GM21381 (cell line): ENCODE data around the gene ZC3H8.
"Not testable (repeated sequence)": the region's sequence is repeated elsewhere in the genome, so short reads cannot be mapped to it uniquely, and the experiment has no call there.

Experiments
- ATAC-seq: cut with Tn5 transposase; IDR thresholded peaks from one replicate; pipeline ENCODE4 v1.9.1; 2021; ENCODE audit warnings: mild to moderate bottlenecking, moderate library complexity; ENCODE audit not compliant: unreplicated experiment

The ZC3H8 gene

GRCh38 chr2:112259509-112260294 lies 4.9 kb upstream of the ZC3H8 start:
- ATAC-seq = peak; percentile 35

DNA sequence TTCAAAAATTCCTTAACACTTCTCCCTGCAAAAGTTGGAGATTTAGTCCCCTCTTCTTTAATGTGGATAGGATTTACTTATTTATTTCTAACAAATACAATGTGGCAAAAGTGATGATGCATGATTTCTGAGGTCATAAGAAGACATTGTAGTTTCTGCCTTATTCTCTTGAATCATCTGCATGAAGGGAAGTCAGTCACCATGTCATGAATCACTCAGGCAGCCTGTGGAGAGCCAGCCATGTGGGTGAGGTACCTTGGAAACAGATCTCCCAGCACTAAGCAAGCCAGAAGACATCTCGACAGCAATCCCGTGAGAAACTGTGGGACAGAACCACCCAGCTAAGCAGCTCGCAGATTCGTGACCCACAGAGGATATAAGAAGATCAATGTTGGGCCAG lies 2.7 kb upstream of the ZC3H8 start:
- ATAC-seq = no peak

GRCh38 chr2:112256654-112257053 lies 1.8 kb upstream of the ZC3H8 start:
- ATAC-seq = no peak

- ATAC-seq = no peak
Observed at GRCh38 chr2:112255875-112256274, 1.0 kb upstream of the ZC3H8 start.

DNA sequence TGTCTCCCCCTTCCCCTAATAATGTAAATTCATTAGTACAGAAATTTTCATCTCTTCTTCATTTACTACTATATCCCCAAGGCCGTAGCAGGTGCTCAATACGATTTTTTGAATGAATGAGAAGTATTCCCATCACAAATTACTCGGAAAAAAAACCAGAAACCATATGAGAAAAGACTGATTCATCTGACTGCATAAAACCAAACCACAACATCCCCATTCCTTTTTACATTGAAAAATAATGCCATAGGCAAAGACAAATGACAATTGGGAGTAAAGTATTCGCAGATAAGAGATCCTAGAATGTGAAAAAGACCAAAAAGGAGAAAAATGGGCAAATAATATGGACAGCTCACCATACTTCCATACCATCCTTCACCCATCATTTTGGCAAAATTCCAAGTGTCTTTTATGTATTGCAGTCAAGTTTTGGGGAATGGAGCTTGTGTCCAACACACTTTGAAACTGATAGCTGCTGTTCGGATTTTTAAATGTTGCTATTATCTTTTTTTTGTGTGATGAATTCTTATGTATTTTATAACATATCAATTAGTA lies 1.5 kb downstream of the ZC3H8 start:
- no peak for ATAC-seq

DNA sequence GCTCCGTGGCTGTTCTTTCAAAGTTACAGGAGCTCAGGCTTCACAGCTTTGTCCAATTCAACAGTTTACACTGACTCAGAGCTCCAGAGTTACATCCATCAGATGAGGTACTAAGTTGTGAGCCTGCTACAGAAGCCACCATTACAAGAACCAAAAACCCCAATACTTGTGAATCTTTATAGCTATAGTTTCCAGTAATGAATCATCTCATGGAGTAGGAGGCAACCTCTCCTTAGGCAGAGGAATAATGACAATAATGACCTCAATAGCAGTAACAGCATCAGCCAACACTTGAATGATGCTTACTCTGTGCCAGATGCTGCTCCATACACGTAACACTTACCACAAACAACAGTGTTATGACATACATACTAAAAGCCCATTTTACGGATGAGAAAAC lies 3.6 kb downstream of the ZC3H8 start:
- ATAC-seq = no peak

GRCh38 chr2:112244854-112245253 lies 10.0 kb downstream of the ZC3H8 start:
- no peak for ATAC-seq

DNA sequence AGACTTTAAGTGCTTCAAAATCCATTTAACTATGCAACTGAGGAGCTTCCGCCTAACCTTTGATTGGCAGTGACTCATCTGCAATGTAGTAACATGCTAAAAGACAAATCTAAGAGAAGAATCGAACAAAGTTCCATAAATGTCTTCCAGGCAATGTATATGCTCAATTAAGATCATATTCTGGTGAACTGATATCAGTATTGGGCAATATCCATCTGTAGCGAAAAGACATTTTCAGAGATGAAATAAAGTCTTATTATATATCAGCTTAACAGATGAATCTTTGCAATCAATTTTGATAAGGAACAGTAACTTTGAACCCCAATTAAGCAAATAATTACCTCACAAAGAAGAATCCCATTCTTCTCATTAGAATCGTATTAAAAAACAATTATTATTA lies 11.6 kb downstream of the ZC3H8 start:
- ATAC-seq = no peak

GRCh38 chr2:112242384-112242783 lies 12.5 kb downstream of the ZC3H8 start:
- ATAC-seq = no peak

GRCh38 chr2:112239862-112240261 lies 15.0 kb downstream of the ZC3H8 start:
- no peak for ATAC-seq

DNA sequence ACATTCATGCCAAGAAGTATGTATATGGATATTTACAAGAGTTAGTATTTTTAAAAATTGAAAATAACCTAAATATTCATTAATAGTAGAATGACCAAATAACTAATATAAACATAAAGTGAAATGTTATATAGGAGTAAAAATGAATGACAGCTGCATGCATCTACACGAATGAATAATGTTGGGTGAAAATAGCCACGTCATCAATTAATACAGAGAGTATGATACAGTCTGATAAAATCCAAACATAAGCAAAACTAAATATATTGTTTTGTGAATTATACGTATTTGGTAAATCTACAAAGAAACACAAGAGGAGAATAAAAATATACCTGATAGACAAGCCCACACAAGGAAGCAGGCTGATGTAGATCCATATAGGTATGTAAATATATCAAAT lies 24.5 kb downstream of the ZC3H8 start:
- ATAC-seq = no peak

DNA sequence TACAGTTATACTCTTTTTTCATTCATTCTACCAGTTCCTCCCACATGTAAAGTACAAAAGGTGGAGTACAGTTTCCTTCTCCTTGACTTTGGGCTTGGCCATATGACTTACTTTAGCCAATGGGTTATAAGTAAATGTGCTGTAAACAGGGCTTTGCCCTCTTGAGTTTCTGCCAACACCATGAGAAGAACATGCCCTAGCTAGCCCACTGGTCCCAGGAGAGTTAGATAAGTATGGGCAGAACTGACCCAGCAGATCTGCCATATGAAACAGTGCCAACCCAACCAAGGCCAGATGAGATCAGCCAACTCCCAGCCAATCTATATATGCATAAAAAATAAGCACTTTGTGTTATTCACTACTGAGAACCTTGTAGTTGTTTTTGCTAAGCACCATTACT lies 25.5 kb downstream of the ZC3H8 start:
- no peak for ATAC-seq

DNA sequence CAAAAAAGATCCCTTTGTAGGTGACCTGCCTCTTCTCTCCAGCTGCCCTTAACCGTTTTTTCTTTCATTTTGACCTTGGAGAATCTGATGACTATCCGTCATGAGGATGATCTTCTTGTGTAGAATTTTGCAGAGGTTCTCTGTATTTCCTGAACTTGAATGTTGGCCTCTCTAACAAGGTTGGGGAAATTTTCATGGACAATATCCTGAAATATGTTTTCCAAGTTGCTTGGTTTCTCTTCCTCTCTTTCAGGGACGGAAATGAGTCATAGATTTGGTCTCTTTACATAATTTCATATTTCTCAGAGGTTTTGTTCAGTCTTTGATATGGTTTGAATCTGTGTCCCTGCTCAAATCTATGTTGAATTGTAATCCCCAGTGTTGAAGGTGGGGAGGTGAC lies 34.0 kb downstream of the ZC3H8 start:
- ATAC-seq = no peak

- no peak for ATAC-seq
Observed at GRCh38 chr2:112220186-112220585, 34.7 kb downstream of the ZC3H8 start.

- ATAC-seq = no peak
Observed at GRCh38 chr2:112217854-112218253, 37.0 kb downstream of the ZC3H8 start.

DNA sequence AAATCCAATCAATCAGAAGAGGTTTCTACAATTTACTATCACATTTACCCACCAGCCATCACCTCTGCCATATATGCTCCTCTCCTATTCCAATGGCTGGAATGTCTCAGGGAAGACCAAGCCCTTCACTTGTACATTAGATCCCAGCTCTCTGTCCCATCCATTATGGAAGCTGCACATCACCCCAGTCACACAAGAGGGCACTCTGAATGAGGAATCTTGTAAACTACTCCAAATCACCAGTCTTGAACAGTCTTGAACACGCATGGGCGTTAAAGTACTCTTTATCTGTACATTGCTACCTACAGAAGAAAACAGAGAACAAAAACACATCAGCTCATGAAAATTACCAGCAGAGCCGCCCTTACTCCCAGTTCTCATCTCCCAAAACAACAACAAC lies 38.7 kb downstream of the ZC3H8 start:
- no peak for ATAC-seq

DNA sequence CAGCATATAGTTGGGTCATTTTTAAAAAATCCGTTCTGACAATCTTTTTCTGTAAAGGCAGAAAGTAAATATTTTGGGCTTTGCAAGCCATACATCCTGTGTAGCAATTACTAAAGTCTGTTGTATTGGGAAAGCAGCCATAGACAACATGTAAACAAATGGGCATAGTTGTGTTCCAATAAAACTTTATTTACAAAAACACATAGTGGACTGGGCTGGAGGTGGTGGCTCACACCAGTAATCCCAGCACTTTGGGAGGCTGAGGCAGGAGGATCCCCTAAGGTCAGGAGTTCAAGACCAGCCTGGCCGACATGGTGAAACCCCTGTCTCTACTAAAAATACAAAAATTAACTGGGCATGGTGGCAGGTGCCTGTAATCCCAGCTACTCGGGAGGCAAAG lies 46.9 kb downstream of the ZC3H8 start:
- not testable (repeated sequence) for ATAC-seq

DNA sequence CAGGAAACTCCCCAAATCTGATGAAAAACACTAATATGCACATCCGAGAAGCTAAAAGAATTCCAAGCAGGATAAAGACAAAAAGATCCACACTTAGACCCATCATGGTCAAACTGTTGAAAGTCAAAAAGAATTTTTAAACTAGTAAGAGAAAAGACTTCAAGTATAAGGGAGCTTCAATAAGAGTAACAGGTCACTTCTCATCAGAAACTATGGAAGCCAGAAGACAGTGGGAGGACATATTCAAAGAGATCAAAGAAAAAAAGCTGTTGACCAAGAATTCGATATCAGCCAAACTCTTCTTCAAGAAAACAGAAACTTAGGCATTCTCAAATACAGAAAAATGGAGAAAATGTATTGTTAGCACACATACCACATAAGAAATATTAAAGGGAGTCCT lies 50.4 kb downstream of the ZC3H8 start:
- no peak for ATAC-seq

DNA sequence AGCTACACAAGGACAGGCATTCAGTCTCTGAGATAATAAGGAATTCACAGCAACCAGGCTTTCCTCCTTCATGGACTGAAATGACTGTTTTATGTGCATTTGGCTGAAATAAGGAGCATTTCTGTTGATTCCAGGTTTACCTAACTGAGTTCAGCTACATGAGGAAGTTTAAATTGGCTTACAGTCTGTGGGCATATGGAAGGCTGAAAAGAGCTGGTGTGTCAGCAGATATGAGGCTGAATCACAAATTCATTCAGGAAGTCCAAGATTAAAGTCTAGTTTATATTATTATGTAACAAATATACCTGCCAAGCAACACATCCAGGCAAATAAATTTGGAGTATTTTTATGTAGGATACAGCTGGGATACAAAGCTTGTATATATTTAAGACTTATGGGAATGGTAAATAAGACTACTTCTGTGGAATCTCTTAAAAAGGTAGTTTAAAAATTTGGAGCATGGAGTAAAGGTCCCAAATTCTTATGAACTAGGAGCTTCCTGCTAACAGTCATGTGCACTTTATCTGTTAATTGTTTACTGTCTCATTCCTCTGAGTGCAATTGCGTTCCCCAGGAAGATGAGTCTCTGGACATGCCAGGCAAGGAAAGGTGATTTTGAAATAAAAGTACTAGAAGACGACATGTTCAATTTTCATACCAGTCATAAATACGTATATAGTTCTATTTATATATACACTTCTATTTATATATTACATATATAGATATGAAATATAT lies 53.0 kb downstream of the ZC3H8 start:
- ATAC-seq = no peak

- ATAC-seq = no peak
Observed at GRCh38 chr2:112199188-112199587, 55.7 kb downstream of the ZC3H8 start.

- no peak for ATAC-seq
Observed at GRCh38 chr2:112198780-112199179, 56.1 kb downstream of the ZC3H8 start.

GRCh38 chr2:112197868-112198267 lies 57.0 kb downstream of the ZC3H8 start:
- ATAC-seq = no peak
